OCI-LY3 (cell line): Measurements from ENCODE around the gene OR5I1.

Experiments used
- EZH2phosphoT487 ChIP-seq: fragments of 200-600 bp; shearing (Covaris generic); IDR thresholded peaks from 2 replicates; pipeline ENCODE4 v1.6.1; 2018; ENCODE audit warnings: antibody characterized with exemption, mixed run types, low read depth
- TF ChIP-seq, protein P1 (sequence below): fragments of 200-600, 300-600 bp; sonication (generic); IDR thresholded peaks from 2 replicates; pipeline ENCODE4 v1.5.1; 2014; ENCODE audit warnings: antibody characterized with exemption, low read length, low read depth

DNA sequence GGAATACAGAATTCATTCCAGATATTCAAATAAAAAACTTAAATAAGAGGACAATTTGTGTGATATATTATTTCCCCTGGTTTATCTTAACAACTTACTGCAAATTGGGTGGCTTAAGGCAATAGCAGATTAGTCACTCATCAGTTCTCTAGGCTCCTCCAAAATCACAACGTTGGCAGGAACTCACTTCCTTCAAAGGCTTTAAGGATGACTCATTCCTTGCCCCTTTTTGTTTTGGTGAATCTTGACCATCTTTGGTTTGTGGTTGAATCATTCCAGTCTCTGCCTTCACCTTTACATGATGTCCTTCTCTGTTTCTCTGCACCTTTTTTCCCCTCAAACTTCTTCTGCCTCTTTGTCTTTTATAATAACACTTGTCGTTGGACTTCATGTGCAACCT lies 30.2 kb upstream of the OR5I1 start:
- TF ChIP-seq, protein P1, sequence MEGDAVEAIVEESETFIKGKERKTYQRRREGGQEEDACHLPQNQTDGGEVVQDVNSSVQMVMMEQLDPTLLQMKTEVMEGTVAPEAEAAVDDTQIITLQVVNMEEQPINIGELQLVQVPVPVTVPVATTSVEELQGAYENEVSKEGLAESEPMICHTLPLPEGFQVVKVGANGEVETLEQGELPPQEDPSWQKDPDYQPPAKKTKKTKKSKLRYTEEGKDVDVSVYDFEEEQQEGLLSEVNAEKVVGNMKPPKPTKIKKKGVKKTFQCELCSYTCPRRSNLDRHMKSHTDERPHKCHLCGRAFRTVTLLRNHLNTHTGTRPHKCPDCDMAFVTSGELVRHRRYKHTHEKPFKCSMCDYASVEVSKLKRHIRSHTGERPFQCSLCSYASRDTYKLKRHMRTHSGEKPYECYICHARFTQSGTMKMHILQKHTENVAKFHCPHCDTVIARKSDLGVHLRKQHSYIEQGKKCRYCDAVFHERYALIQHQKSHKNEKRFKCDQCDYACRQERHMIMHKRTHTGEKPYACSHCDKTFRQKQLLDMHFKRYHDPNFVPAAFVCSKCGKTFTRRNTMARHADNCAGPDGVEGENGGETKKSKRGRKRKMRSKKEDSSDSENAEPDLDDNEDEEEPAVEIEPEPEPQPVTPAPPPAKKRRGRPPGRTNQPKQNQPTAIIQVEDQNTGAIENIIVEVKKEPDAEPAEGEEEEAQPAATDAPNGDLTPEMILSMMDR = no peak
- TF ChIP-seq EZH2phosphoT487 = no peak
